HG03175 (cell line): Measurements from ENCODE around the gene TMEM209.
"Not testable (repeated sequence)": the region's sequence is repeated elsewhere in the genome, so short reads cannot be mapped to it uniquely, and the experiment has no call there.

Experiments
- ATAC-seq: cut with Tn5 transposase; IDR thresholded peaks from one replicate; pipeline ENCODE4 v1.9.1; 2021; ENCODE audit warnings: mild to moderate bottlenecking, moderate library complexity; ENCODE audit not compliant: unreplicated experiment

Gene TMEM209

DNA sequence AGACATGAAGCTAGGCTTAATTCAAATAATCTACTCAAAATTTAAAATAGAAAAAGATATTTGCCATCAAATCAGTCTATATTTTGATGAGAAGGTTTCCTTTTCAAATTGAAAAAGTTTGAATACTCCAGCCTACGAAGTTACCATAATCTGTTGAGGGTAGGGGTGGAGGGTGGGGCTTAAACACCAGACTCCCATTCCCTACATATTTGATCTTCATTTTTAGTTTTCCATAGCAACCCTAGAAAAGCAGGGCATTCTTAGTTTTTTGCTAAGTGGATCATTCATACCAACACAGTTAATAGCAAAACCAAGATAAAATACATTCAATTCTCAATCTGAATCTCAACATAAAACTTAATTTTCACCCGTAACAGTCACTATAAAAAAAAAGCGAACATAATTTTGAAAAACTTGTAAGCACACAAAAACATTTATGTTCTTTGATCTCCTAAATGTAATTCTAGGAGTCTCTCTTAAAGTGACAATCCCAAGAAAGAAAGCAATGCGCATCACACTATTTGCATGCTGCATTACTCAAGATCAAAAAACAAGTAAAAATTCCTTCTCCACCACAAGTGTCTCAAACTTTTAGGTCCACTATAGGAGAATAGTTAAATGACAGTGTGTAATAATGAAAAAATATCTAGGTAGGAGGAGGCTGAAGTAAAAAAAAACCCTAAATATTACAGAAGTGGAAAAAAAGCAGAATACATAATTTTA, 30.8 kb downstream of the TMEM209 start:
- no peak for ATAC-seq

DNA sequence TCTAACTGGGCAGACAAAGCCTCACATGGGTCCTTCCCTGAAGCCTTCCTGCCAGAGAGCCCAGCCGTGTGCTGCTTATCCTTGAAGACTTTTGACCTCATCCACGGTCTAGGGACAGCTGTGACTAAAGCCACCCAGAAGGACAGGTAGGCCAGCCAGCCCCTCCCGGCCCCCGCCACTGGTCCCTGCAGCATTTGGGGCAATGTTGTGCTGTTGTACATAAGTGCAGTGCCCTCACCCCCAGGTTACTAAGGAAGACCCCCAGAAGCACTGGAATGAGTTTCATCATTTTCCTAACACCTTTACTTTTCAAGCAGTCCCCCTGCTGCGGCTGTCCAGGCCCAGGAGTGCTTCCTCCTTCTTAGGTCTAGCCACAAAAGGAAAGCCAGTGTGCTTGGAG, 43.0 kb downstream of the TMEM209 start:
- ATAC-seq = no peak

DNA sequence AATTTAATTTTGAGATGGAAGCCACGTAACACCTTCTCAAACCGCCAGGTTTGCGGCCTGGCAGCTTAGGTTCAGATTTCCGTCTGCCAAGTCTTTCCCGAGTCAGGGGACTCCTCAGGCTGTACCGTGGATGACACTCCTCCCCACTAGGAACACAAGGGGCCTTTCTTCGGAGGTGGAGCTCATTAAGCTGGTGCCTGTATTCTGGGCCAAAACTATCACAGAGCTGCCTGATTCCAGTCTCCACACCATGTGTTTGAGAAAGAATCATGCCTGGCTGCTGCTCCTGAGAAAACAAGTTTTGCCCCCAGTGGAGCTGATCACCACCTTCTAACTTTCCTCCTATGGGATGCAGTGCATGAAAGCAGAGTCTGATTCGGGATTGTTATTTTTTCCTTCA, 44.8 kb downstream of the TMEM209 start:
- no peak for ATAC-seq

DNA sequence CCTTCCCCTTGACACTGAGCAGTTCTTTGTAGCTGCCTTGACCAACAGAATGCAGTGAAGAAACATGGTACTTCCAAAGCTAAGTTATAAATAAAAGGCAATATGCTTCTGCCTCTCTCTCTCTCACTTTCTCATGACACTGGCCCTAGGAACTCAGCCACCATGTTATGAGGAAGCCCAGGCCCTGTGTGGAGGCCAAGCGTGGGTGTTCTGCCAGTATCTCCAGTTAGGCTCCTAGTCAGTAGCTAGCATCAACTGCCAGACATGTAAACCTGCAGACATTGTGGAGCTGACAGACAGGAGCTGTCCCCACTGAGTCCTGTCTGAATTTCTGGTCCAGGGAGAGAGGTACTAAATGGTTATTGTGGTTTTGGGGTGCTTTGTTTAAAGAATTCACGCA, 45.2 kb downstream of the TMEM209 start:
- ATAC-seq = no peak

GRCh38 chr7:130157700-130158099, 47.5 kb downstream of the TMEM209 start:
- ATAC-seq = no peak

DNA sequence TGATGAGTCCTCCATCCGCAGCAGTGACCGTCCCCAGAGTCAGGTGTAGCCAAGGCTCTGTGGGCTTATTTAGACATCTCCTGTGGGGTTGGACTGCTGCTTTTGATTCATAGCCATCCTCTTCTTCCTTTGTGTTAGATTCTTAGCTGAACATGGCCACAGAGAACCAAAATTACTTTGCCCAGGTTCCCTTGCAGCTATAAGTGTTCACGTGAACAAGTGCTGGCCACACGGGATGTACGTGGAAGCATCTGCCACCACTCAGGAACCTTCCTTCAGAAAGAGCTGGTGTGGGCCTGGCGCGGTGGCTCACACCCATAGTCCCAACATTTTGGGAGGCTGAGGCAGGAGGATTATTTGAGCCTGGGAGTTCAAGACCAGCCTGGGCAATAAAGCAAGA, 49.1 kb downstream of the TMEM209 start:
- no peak for ATAC-seq

DNA sequence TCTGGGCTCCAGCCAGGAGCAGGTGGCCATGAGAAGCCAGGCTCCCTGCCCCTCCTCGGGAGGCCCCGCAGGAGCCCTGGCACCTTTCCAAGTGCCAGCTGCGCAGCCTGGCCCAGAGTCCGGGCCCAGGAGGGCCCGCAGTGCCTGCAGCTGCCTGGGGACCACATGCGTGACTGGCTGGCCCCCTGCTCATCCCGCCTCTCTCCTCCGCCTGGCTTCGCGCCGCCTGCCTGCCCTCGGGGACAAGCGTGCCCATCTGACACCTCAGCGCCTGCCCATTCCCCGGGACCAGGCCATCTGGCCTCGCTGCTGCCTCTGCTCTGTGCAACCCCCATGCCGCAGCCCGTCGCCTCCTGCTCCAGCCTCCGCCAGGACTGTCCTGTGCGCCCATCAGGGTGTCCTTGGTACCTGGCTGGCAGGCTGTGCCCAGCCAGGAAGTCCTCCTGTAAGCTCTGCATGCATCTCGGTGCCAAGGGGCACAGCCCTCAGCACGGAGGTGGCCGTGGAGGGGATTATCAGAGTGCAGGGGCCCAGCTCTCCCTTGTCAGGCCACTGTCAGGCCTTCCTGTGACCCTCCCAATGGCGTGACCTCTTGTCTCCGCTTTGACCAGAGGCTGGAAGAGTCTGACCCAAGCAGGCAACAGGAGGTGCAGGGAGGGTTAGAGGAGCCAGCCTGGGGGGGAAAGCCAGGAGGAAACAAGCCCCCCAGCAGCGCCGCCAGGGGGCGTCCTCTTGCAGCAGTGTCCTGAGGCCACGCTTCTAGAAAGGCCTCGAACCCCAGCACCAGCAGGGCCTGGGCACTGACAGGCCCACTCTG, 50.5 kb downstream of the TMEM209 start:
- ATAC-seq = no peak

DNA sequence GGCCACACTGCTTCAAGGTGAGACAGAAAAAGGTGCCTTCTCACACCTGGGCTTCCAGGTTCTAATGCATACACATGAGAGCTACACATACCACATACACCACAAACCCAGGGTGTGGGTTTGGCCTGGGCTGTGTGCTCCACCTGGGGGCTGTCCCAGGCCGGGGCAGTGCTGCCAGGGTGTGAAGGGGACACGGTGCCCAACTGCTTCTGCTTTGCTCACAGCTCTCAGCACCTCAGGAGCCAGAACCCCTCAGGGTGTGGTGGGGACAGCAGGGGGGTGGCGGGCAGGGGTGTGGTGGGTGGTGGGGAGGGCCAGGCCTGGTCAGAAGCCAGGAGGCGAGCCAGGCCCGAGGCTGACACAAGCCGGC, 51.1 kb downstream of the TMEM209 start:
- ATAC-seq = no peak

GRCh38 chr7:130153211-130153908, 51.8 kb downstream of the TMEM209 start:
- no peak for ATAC-seq

DNA sequence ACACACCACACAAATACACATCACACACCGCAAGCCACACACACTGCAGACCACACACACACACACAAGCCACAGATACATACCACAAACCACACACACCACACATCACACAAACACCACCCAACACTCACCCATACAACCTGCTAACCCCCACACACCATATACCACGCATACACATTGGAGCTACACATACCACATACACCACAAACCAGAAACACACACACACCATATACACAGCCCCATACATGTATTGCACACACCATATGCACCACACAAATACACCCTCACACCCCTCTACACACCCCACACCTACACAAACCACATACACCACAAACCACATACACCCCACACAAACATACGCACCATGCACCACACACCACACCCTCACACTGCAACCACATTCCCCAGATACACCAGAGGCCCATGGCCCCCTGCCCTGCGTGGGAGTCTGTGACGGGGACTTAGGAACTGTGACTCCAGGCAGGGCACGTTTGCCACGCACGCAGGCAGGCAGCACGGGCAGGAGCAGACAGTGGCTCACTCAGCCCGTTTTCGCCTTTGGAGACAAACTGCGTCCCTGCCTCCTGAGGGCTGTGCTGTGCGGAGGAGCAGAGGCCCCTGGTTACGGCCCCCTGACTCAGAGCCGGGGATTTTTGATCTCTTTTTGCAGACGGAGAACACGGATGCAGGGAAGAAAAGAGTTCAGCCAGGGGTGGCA, 52.6 kb downstream of the TMEM209 start:
- ATAC-seq = no peak

DNA sequence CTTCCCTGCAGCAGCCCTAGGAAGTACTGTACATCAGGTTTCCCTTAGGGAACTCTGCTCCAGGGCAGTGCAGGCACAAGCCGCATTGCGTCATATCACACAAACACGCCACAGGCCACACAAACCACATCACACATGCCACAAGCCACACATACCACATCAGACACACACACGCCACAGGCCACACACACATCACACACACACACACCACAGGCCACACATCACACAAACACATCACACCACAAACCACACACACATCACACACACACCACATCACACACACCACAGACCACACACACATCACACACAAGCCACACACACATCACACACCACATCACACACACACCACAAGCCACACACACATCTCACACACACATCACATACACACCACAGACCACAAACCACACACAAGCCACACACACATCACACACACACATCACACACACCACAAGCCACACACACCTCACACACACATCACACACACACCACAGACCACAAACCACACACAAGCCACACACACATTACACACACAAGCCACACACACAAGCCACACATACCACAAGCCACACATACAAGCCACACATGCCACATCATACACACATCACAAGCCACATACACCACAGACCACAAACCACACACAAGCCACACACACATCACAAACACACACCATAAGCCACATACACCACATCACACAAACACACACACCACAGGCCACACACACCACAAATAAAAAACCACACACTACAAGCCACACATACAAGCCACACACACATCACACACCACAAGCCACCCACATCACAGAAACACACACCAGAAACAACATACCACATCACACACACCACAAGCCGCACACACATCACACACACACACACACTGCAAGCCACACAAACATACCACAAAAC, 53.4 kb downstream of the TMEM209 start:
- ATAC-seq = no peak

GRCh38 chr7:130150587-130150986, 54.6 kb downstream of the TMEM209 start:
- no peak for ATAC-seq

DNA sequence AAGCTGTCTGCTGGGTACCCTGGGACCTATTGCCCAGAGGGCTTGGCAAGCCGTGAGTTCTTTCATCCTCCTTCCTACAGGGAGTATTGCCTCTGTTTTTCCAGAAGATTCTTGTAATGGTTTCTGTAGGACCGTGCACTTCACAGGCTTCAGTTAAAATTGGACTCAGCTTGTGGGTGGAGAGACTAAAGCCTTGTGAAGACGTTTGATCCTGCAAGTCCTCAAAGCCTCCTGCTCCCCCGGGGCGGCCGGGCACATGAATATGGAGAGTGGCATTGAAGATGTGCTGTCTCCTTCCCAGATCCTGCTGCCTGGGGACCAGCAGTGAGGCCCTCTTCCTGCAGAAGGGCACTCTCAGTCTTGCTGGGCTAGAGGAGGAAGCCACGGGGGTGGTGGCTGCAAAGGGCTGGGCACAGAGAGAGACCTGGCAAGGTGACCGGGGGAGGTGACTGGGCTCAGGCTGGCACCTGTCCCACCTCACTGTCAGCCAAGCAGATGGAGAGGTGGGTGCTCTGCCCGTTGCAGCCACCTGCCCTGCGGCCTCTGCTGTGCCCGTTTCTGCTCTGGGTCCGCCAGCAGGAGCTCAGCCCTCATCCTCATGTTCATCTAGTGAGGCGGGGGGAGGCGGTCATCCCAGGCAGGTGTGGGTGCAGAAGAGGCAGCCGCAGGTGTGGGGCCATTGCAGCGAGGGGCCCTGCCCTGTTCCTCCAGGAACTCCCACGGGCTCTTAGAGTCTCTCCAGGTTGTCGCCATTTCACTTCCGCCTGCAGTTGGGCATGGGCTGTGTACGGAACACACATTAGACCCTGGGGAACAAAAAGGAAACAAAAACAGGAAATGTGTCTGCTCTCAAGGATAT, 55.7 kb downstream of the TMEM209 start:
- ATAC-seq = peak; percentile 64

DNA sequence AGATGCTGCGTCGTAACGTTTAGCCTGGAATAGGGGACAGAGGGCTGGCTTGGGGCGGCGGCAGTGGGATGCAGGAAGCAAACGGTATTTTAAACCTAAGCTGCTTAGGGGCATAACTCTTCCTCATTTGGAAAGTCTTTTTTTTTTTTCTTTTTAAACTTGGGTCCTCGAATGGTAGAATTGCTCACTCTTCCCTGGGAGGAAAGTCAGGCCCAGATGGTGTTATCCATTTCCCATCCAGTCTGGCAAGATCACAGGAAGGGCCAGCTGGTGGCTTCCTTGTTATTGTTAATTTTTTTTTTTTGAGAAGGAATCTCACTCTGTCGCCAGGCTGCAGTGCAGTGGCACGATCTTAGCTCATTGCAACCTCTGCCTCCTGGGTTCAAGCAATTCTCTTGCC, 56.6 kb downstream of the TMEM209 start:
- ATAC-seq = no peak

DNA sequence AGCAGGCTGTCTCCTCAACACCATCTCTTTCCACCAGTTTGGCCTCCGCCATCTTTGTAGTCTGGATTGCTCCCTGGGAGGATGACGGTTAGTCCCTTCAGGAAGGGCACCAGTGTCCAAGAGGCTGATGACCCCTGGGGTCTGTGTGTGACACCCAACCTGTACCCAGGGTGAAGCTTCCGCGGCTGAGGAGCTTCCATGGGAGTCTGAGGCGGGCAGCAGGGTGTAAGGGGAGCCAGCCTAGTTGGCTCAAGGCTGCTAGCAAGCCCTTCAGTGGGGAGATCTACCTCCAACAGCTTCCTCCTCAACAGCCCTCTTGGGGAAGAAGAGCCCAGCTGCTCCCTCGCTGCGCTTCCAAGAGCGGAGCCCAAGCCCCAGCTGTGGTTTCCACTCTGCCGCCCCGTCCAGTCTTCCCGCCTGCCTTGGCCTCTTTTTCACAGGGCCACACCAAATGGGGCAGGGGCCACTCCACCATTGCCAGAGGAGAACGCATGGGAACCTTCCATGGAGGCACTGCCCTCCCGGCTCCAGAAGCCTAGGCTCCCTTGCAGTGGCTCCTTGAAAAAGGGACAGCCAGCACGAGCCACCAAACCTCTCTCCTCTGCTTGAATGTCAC, 57.4 kb downstream of the TMEM209 start:
- no peak for ATAC-seq

DNA sequence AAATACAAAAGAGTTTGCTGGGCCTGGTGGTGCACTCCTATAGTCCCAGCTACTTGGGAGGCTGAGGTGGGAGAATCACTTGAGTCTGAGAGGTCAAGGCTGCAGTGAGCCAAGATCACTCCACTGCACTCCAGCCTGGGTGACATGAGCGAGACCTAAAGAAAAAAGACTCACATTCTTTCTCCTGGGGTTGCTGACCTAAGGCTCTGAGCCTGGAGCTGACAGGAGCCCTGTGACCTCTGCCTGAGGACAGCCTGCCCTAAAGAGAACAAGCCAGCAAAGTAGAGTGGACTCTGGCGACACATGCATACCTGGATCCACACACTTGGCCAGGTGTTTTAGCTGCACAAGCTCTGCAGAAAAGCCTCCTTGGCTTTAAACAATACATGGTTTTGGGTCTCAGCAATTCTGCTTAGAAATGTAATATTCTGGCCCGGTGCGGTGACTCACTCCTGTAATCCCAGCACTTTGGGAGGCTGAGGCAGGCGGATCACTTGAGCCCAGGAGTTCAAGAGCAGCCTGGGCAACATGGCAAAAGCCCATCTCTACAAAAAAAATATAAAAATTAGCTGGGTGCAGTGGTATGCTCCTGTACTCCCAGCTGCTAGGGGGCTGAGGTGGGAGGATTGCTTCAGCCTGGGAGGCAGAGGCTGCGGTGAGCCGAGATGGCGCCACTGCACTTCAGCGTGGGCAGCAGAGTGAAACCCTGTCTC, 58.4 kb downstream of the TMEM209 start:
- no peak for ATAC-seq

GRCh38 chr7:130146142-130146541, 59.1 kb downstream of the TMEM209 start:
- ATAC-seq = not testable (repeated sequence)

GRCh38 chr7:130145424-130146100, 59.6 kb downstream of the TMEM209 start:
- no peak for ATAC-seq
